Urinary bladder (tissue), 4 donors: ENCODE data around the gene ZNF800. TPM values are rescaled to one million over a fixed set of nuclear protein-coding genes. Genes with fewer than 3 reads are reported as not detected.
"Not testable (repeated sequence)": the region's sequence is repeated elsewhere in the genome, so short reads cannot be mapped to it uniquely, and the experiment has no call there.

Experiments
- DNase-seq: peaks from one replicate; pipeline ENCODE4 v3.0.0-alpha.2; 2015; ENCODE audit errors: extremely low spot score
- H3K27ac ChIP-seq: one replicate; pipeline ENCODE4 v1.5.1; 2013; ENCODE audit warnings: low read depth, mild to moderate bottlenecking, moderate library complexity
- H3K36me3 ChIP-seq: one replicate; pipeline ENCODE4 v1.6.1; 2013; ENCODE audit warnings: mild to moderate bottlenecking, moderate library complexity; ENCODE audit not compliant: insufficient read depth
- H3K4me1 ChIP-seq: one replicate; pipeline ENCODE4 v1.6.1; 2013; ENCODE audit warnings: mild to moderate bottlenecking, moderate library complexity; ENCODE audit not compliant: insufficient read depth
- H3K4me3 ChIP-seq: one replicate; pipeline ENCODE4 v1.5.1; 2013; ENCODE audit warnings: low read depth, low read length
- WGBS: extraction: QIAGEN DNeasy Blood & Tissue Kit; methylation state at CpG from one replicate; pipeline ENCODE4 v1.1.7; 2013; 5-methylcytosine and 5-hydroxymethylcytosine counted together
- polyA plus RNA-seq: library from polyadenylated mRNA; stranded (reverse); fragments of 200-250 nt; gene quantifications from one replicate; pipeline ENCODE4 v1.2.3, GENCODE V29; 2013
- total RNA-seq: library from RNA; depleted of rRNA; stranded (reverse); fragments of >200 nt; gene quantifications from one replicate; pipeline ENCODE4 v1.2.3, GENCODE V29; 2014
- donor health status: healthy with polysubstance abuse.
- donor health status: healthy.

Gene ZNF800
- total and polyA plus RNA-seq, 2 donors, result 9.8 to 42.5 TPM

DNA sequence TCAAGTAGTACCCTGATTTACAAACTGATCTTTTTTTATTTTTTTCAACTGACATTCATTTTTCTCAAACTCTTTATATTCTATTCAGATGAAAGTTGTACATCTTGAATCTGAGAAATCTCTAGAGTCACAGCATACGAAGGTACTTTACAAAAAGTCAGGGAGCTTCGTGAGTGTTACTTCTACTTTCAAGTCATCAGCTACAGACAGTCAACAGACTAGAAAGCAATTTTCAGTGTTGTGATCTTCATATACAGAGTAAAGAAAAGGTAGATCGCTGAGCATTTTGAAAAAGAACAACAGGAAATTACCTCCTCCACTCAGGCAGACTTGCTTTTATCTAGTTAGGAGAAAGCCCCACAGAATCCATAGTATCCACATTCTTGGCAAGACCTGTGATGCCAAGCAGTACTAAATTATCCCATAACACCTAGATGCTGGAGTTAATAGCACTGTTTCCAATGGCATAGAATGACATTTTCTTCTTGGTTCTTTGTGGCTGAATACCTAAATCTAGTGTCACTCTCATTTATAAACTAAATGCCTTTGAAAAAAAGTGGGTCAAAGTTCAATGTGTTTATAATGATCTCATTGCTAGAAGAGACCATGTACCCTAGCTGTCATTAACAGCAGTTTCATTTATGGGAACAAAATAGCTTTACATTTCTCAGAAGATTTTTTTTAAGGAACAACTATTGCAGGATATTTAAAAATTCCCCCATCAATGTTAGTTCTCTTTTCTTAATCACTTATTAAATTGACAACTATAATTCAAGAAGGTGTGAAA, 12.0 kb upstream of the ZNF800 start:
- Histone ChIP-seq H3K27ac (no peak overlapping the region), H3K36me3 (no peaks in the 10 kb centered on the region), H3K4me3 (no peak overlapping the region), H3K4me1 (no peaks in the 10 kb centered on the region)
- no peak for DNase-seq
- WGBS, result 54% methylated on average over 3 of the region's 3 CpGs

GRCh38 chr7:127396184-127396583, 3.7 kb upstream of the ZNF800 start:
- H3K4me3 ChIP-seq, result no peak overlapping the region
- 51% methylated on average over 1 of the region's 1 CpG for WGBS
- H3K4me1 ChIP-seq, result no peaks in the 10 kb centered on the region
- no peak for DNase-seq
- H3K27ac ChIP-seq, result no peak overlapping the region
- no peaks in the 10 kb centered on the region for H3K36me3 ChIP-seq

DNA sequence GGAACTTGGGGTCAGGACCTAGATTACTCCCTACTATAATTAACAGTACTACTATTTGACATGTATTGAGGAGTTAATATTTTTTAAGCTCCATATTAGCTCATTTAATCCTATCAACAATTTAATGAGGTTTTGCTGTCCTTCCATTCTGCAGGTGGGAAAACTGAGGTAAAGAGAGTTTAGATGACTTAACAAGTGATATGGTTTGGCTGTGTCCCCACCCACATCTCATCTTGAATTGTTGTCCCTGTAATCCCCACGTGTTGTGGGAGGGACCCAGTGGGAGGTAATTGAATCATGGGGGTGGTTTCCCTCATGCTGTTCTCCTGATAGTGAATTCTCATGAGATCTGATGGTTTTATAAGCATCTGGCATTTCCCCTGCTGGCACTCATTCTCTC, 2.6 kb upstream of the ZNF800 start:
- not testable (repeated sequence) for H3K4me1 ChIP-seq, H3K36me3 ChIP-seq, H3K27ac ChIP-seq, DNase-seq, H3K4me3 ChIP-seq
- 5% methylated on average over 1 of the region's 1 CpG for WGBS

DNA sequence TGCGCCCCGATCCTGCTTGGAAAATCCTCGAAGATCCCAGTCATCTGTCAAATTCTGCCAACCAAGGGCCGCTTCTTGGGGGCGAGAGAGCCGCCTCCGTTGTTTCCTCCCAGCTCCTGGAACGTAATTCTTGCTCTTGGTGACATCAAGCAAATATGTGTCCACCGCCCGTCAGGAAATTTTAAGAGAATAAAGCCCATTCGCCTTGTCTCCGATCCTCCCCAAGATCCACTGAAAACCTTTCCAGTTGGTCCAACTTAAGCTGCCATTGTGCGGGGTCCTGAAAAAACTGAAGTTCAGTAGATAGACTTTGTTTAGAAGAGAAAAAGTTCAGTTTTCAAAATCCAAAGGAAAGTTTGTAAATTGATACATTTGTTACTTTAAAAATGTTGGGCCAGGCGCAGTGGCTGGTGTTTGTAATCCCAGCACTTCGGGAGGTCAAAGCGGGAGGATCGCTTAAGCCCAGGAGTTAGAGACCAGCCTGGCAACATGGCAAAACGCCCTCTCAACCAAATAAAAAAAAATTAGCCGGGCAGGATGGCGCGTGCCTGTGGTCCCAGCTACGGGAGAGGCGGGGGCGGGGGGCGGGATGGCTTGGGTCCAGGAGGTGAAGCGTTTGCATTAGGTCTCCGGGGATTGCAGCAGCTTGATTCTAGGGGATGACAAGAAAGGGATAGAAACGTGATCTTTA, 1.0 kb upstream of the ZNF800 start:
- Histone ChIP-seq H3K4me3 (peak overlapping the region; percentile 97), H3K27ac (peak overlapping the region; percentile 97), H3K4me1 (no peaks in the 10 kb centered on the region), H3K36me3 (no peaks in the 10 kb centered on the region)
- WGBS, result 3% methylated on average over 28 of the region's 28 CpGs
- DNase-seq, result no peak

- Histone ChIP-seq H3K4me1 (no peaks in the 10 kb centered on the region), H3K4me3 (peak overlapping the region; percentile 97), H3K27ac (peak overlapping the region; percentile 98), H3K36me3 (no peaks in the 10 kb centered on the region)
- DNase-seq, result no peak
- WGBS, result 0% methylated on average over 48 of the region's 48 CpGs
These were observed 334 bp downstream of the ZNF800 start for GRCh38 chr7:127392182-127392565.

- Histone ChIP-seq H3K4me1 (no peaks in the 10 kb centered on the region), H3K4me3 (peak overlapping the region; percentile 97), H3K36me3 (no peaks in the 10 kb centered on the region), H3K27ac (peak overlapping the region; percentile 98)
- WGBS, result under 1% methylated on average over 66 of the region's 66 CpGs
- DNase-seq, result no peak
These were observed 822 bp downstream of the ZNF800 start for GRCh38 chr7:127391591-127392181.

DNA sequence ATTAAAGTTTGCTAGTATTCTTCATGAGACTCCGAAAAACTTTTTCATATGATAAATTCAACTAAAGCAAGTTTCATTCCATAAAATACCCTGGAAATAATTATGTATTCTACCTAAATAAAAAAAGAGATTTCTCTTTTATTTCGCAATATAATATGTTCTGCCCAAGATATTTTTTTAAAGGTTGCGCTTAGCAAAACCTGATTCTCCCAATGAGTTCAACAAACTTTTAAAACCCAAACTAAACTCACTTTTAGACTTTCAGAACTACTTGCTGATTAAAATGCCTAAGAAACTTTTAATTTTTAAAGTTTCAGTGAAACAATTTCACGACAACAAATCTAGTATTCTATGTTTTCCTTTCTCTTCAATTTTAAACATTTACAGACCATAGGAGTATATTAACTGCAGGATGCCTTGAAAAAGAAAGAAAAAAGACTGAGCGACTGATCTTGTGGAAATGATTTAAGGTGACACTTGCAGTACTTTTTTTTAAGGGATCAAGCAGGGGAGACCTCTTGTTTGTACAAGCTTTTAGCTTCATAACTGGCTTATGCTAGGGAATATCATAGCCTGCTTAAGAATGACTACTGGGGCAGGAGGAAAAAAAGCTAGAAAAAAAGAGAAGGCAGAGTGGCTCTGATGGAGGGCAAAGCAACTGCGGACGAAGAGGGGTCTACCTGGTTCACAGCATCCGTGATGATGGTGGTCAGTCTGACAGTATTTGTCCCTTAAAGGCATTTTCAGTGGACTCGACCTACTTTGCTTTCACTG, 1.5 kb downstream of the ZNF800 start:
- WGBS, result 59% methylated on average over 9 of the region's 9 CpGs
- no peak for DNase-seq
- Histone ChIP-seq H3K36me3 (no peaks in the 10 kb centered on the region), H3K27ac (no peak overlapping the region), H3K4me1 (no peaks in the 10 kb centered on the region), H3K4me3 (peak overlapping the region; percentile 97)

DNA sequence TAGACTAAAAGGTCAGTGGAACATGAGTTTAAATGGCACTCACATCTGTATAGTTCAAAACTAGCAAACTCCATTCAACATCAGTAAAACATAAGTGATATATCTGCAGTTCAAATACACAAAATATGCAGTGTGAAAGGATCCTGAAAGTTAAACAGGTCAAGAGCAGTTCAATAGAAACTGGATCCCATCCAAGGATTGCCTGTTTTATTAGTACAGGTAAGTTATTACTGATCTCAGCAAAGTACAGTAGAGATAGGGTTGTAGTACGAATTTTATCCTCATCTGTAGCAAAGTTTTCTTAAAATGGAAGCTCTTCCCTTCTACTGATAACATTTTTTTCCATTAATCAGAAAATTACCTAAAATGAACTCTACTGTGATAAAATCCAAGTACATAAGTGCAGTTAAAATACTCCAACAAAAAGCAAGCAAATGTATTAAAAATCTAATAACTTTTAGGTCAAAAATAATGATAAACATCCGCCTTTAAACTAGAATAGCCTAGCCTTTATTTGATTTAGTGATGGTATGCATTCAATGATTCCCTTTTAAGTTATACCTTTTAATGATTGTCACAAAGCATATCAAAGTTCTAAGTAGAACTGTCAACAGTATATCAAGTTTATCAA, 2.2 kb downstream of the ZNF800 start:
- no peaks in the 10 kb centered on the region for H3K36me3 ChIP-seq
- no peak for DNase-seq
- 85% methylated on average over 2 of the region's 2 CpGs for WGBS
- H3K4me1 ChIP-seq, result no peaks in the 10 kb centered on the region
- no peak overlapping the region for H3K4me3 ChIP-seq
- no peak overlapping the region for H3K27ac ChIP-seq

DNA sequence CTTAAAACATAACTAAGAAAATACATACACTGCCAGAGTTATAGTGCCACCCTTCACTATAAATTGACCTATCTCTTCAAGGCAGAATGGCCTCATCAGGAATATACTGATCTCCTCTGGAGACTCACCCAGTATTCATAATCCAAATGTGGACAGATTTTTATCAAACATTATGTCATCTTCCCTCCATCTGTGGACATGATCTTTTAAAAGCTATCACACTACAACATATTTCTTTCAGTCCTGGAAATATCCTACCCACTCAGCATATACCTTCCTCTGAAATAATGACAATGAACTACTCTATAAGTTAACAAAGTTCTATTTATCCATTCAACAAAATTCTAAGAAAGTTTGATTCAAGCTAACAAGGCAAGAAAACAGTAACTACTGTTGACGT, 3.2 kb downstream of the ZNF800 start:
- 88% methylated on average over 1 of the region's 1 CpG for WGBS
- Histone ChIP-seq H3K36me3 (no peaks in the 10 kb centered on the region), H3K27ac (no peak overlapping the region), H3K4me3 (no peak overlapping the region), H3K4me1 (no peaks in the 10 kb centered on the region)
- no peak for DNase-seq

DNA sequence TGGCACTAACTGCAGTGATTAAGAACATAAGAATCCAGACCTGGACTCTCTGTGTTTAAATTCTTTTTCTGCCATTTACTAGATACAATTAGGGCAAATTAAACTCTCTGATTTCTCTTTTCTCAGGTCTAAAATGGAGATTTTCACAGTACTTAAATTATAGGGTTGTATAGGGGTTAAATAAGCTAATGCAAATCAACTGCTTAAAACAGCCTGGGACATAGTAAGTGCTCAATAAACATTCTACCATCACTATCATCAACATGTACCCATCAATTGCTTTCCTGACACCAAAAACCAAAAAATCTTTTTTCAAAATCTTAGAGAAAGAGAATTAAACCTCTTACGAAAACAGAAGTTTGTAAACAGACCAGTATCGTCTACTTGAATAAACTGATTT, 4.5 kb downstream of the ZNF800 start:
- WGBS, result 96% methylated on average over 2 of the region's 2 CpGs
- no peaks in the 10 kb centered on the region for H3K36me3 ChIP-seq
- DNase-seq, result no peak

DNA sequence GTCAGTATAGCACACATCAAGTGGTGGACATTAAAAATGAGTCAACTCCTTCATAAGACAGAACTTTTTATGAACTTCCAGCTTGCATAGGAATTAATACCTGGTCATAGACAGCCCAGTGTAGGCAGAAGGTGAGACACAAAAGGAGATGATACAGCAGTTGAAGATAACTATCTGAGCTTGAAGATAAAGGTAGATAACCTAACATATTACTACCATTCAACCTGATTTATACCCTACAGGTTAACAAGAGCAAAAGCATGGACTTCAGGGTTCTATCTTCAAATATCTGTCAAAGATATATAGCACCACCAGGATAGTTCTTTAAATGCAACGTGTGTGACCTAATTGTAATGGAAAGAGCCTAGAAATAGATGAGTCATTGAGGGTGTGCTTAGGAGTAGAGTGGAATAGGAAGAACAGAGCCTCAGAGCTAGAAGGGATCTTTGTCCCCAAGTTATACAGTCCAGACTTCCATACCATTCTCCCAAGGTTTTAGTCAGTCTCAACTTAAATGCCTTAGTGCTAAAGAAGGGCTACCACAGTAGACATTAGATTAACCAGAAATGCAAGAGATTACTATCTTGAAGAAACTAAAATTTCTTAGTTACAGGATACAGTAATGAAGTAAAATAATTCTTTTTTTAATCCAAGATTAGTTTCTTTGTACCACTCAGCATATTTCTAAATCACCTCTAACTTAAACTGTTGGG, 9.2 kb downstream of the ZNF800 start:
- H3K4me3 ChIP-seq, result no peak overlapping the region
- H3K4me1 ChIP-seq, result no peaks in the 10 kb centered on the region
- H3K36me3 ChIP-seq, result no peaks in the 10 kb centered on the region
- H3K27ac ChIP-seq, result no peak overlapping the region
- 51% methylated on average over 1 of the region's 1 CpG for WGBS
- no peak for DNase-seq

More for the DNA sequence above, 4.5 kb downstream of the ZNF800 start:
- Histone ChIP-seq H3K4me1 (no peaks in the 10 kb centered on the region), H3K4me3 (no peak overlapping the region), H3K27ac (no peak overlapping the region)

DNA sequence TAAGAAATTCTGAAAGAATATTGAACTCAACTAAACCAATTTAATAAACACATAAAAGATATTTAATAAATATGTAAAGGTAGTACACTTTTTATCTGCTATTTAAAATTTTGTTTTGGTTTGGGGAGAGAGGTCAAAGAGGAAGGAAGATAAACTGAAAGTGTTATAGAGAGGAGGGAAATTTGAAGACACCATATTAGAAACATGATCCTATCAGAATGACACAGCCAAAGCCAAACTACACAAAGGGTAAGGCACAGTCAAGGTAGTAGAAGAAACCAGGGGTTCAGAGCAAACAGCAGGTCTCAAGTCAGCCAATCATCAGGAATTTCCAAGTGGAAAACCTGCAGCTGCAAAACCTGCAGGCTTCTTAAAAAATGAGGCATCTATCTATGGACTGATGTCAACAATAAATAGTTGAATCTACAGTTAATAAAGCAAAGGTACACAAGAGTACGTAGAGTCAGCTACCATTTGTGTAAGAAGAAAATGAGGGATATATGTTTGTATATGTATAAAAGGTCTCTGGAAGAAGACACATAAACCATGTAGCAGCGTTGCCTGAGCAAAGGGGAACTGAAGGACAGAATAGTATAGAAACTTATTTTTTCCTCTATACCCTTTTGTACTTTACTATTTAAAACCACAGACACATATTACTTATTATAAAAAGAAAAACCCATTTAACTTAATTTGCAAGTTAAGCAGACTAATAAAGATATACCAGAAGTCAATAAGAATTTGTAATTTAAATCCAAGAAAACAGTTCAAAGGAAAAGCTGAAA, 10.0 kb downstream of the ZNF800 start:
- no peaks in the 10 kb centered on the region for H3K4me1 ChIP-seq

More for the DNA sequence above, 10.0 kb downstream of the ZNF800 start:
- H3K4me3 ChIP-seq, result no peak overlapping the region
- H3K36me3 ChIP-seq, result no peaks in the 10 kb centered on the region
- H3K27ac ChIP-seq, result no peak overlapping the region
- WGBS, result 48% methylated on average over 2 of the region's 2 CpGs
- no peak for DNase-seq
